Gastrocnemius medialis (tissue), 4 donors: Measurements from ENCODE around the gene CEP295NL. TPM values are rescaled to one million over a fixed set of nuclear protein-coding genes. Genes with fewer than 3 reads are reported as not detected.

Experiments used
- ATAC-seq, 2 donors: fragments of 150-250 bp; one replicate each; pipeline ENCODE4 v1.9.1; 2016
- DNase-seq, 2 donors: peaks; one replicate each; pipeline ENCODE4 v3.0.0-alpha.2; 2019
- H3K27ac ChIP-seq, 4 donors: fragments of 200-600 bp; sonication (generic); 1 replicate in 1 of 4; 2 replicates in 3 of 4; pipeline ENCODE4 v1.5.1; 2016 to 2018; ENCODE audit warnings: mild to moderate bottlenecking in 2 of 4, moderate library complexity in 1 of 4
- H3K27me3 ChIP-seq, 3 donors: fragments of 200-600 bp; sonication (generic) in 2 of 3; 1 replicate in 1 of 3; 2 replicates in 2 of 3; pipeline versions ENCODE4 v1.5.1 to v1.6.0; 2016 to 2019; ENCODE audit warnings: mild to moderate bottlenecking in 1 of 3, moderate library complexity in 1 of 3
- H3K36me3 ChIP-seq, 2 donors: fragments of 200-600 bp; sonication (generic) in 1 of 2; one replicate each; pipeline ENCODE4 v1.5.1; 2017 to 2018
- H3K4me1 ChIP-seq, 2 donors: fragments of 200-600 bp; sonication (generic) in 1 of 2; one replicate each; pipeline ENCODE4 v1.5.1; 2016 to 2017; ENCODE audit warnings: mild to moderate bottlenecking in 2 of 2
- H3K4me3 ChIP-seq, 4 donors: fragments of 200-600 bp; sonication (generic) in 3 of 4; 1 replicate in 1 of 4; 2 replicates in 3 of 4; pipeline ENCODE4 v1.5.1; 2016 to 2019; ENCODE audit warnings: mild to moderate bottlenecking in 2 of 4
- H3K9me3 ChIP-seq, 3 donors: fragments of 200-600 bp; sonication (generic) in 2 of 3; 1 replicate in 1 of 3; 2 replicates in 2 of 3; pipeline ENCODE4 v1.5.1; 2016 to 2019
- POLR2A ChIP-seq, 2 donors: fragments of 450-650 bp; IDR thresholded peaks; one replicate each; pipeline ENCODE4 v1.6.1; 2017; ENCODE audit warnings: antibody characterized with exemption in 2 of 2, mild to moderate bottlenecking in 2 of 2, moderate library complexity in 2 of 2
- in situ Hi-C, 4 donors: fragments of 200-750 bp; cut with MboI; loops; one replicate each; pipeline versions ENCODE4 v1.15.0 to v1.8.0; 2017; ENCODE audit warnings: low sequenced_read_pairs in 4 of 4
- intact Hi-C: fragments of 100-400 bp; cut with DNase I; formaldehyde crosslinking; loops from one replicate; pipeline ENCODE4 v1.15.1; 2023; ENCODE audit warnings: low total_unique reads
- total RNA-seq, 4 donors: library from RNA; depleted of rRNA; stranded (reverse); fragments of >200 nt; gene quantifications; one replicate each; pipeline versions ENCODE4 v1.1.0 to v1.2.3, GENCODE V29; 2016
- TF ChIP-seq, protein P1 (sequence below), 5 experiments: fragments of 450-650 bp in 3 of 5; fragments of 200-600 bp in 2 of 5; sonication (generic) in 2 of 5; IDR thresholded peaks in 4 of 5; conservative IDR thresholded peaks in 1 of 5; 1 replicate in 4 of 5; 2 replicates in 1 of 5; pipeline ENCODE4 v1.5.1; 2016 to 2019; ENCODE audit warnings: antibody characterized with exemption in 5 of 5, mild to moderate bottlenecking in 3 of 5, moderate library complexity in 3 of 5

CEP295NL gene, protein sequence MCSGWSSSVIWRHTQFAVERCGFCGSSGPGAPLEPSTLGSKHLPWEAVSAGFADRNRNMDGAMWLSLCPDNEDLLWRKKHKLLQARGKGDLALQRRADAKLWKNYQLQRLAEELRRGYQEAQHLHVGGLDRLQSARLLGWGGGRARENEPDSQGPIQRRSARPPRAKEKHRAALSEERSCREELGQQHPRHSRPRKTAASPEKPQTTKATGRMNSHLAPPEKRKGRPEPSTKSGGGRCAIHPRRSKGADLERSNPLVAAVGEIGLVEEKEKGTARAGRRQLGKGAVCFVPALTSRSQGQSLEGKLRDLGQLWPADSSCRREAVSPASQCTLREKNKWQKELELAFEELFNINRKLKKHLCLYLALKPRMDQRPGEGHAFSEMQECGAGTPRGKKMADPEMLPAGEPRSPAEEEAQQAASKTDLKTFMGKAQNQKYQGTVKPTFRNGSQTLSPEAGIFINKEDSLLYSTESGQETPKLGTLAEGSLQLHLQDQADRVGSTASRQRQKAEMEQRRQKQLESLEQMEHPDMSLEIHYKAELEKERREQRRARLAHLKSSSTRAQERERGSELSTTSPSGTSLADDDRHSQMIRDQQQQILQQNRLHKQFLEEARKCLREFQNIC
- under 1 TPM in 1 of 4 donors, not detected in 3; 0.16 TPM for total RNA-seq

DNA sequence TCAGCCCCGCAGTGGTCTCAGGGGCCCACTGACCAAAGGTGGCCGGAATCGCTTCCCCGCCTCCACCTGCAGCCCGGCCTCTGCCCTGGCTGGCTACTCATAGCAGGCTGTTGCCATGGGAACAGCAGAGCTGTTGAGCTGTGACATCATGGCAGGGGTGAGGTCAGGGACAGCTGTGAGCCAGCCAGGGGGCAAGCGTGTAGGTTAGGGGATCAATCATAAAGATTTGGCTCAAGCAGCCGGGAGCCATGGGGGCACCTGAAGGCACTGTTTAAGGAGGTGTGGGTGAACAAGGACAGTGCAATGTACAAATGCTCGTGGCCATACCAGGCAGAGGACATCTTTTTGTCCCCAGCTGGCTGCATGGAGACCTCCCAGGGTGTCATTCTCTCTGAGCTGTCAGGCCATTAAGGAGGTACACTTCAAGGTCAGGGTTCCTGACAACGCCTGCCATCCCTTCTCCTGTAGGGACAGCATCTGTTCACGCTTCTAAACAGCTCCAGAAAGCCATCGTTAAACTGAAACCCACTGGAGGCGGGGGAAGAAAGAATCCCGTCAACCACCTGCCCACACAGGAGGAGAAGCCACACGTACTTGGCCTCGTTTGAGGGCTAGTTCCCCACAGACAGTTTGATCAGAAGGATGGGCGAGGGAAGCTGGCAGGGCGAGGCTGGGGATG lies at the start of gene CEP295NL:
Gene CEP295NL, minus strand, starts transcription at position 101 of the 679 bp plus-strand sequence. CDS start 1,373 bp downstream, outside the sequence.
- in situ Hi-C loops (no loop called here), intact Hi-C loops (no loop called here)
- TF ChIP-seq, protein P1, sequence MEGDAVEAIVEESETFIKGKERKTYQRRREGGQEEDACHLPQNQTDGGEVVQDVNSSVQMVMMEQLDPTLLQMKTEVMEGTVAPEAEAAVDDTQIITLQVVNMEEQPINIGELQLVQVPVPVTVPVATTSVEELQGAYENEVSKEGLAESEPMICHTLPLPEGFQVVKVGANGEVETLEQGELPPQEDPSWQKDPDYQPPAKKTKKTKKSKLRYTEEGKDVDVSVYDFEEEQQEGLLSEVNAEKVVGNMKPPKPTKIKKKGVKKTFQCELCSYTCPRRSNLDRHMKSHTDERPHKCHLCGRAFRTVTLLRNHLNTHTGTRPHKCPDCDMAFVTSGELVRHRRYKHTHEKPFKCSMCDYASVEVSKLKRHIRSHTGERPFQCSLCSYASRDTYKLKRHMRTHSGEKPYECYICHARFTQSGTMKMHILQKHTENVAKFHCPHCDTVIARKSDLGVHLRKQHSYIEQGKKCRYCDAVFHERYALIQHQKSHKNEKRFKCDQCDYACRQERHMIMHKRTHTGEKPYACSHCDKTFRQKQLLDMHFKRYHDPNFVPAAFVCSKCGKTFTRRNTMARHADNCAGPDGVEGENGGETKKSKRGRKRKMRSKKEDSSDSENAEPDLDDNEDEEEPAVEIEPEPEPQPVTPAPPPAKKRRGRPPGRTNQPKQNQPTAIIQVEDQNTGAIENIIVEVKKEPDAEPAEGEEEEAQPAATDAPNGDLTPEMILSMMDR (IDR thresholded peaks at IDR 0.05 in 4 of 5, conservative IDR thresholded peaks at IDR 0.05 in 1 of 5), result no peak
- no peak for TF ChIP-seq POLR2A (IDR thresholded peaks at IDR 0.05)
- no peak within 1 kb of the TSS for H3K27ac ChIP-seq
- no peaks in the 10 kb centered on the region for H3K9me3 ChIP-seq
- no peak for DNase-seq
- peaks cover 8 to 13% of the 10 kb centered on the region in 2 donors for H3K4me1 ChIP-seq
- H3K27me3 ChIP-seq, result no peaks in the 10 kb centered on the region
- ATAC-seq, result no peak
- no peak within 1 kb of the TSS for H3K4me3 ChIP-seq
- no peaks in the 10 kb centered on the region for H3K36me3 ChIP-seq

DNA sequence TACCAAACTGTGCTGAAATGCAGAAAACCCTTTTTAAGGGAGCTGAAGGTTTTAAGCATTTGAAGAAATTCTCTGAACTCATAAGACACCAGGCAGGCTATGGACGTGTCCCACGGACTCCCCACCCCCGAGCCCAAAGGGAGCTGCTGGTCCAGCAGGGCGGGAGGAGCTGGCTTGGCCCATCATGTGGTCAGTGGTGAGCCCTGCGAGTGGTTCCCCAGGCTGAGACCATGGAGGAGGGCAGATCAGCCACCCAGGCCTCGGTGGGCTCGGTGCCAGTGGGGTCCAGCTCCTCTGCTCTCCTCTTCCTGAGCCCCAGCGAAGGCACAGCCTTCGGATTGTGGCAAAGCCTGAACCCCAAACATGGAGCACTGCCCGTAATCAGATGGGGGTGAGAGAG lies 49.7 kb upstream of the CEP295NL start:
- H3K36me3 ChIP-seq, result no peaks in the 10 kb centered on the region
- intact Hi-C loops, result no loop called here
- H3K9me3 ChIP-seq, result peaks cover 0 to 6% (median 0%) of the 10 kb centered on the region in 3 donors
- H3K27me3 ChIP-seq, result no peaks in the 10 kb centered on the region
- DNase-seq (no peak), ATAC-seq (no peak)
- in situ Hi-C loops, result no loop called here
- TF ChIP-seq POLR2A (IDR thresholded peaks at IDR 0.05), result no peak
- TF ChIP-seq, protein P1 (IDR thresholded peaks at IDR 0.05 in 4 of 5, conservative IDR thresholded peaks at IDR 0.05 in 1 of 5), result no peak
- H3K4me3 ChIP-seq, result no peak overlapping the region
- no peaks in the 10 kb centered on the region for H3K4me1 ChIP-seq
- H3K27ac ChIP-seq, result no peak overlapping the region

DNA sequence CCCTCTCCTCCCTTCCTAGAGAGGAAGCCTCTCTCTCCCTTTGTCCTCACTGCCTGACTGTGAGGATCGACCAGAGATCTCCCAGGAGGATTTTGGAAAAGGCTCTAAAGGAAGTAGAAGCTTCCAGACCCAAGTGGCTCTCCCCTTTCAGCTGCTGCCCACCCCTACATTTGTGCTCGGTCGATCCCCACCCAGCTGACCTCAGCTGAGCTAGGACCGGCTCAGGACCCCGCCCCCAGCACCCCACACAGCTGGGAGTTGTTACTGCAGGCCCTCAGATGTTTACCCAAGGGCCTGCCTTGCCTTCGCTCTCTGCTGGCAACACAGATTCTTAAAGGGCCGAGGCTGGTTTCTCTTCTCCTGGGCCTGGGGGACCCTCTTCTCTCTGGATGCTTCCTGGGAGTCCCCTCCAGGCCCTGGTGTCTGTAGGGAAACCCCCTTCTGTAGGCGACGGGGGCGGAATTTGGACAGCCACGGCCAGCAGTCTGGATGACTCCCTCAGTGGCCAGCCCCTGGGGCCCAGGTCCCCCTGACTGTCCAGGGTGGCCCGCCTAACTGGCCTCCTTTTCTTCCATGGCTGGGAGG lies 49.1 kb upstream of the CEP295NL start:
- ATAC-seq, result no peak
- no peak overlapping the region for H3K27ac ChIP-seq

DNA sequence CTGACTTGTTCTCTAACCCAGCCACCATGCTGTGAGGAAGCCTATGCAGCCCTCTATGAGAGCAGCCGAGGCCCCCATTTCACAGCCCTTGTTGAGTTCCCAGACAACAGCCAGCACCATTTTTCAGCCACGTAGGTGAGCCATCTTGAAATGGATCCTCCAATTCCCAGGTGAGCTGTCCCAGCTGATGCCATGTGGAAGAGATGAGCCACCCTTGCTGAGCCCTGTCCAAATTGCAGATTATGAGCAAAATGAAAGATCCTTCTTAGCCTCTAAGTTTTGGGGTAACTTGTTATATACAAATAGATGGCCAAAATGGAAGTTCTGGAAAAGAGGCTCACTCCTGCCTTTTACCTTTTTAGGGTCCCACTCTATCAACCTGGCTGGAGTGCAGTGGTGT lies 47.9 kb upstream of the CEP295NL start:
- DNase-seq, result no peak
- in situ Hi-C loops (no loop called here), intact Hi-C loops (no loop called here)
- Histone ChIP-seq H3K4me3 (no peak overlapping the region), H3K9me3 (peaks cover 0 to 6% (median 0%) of the 10 kb centered on the region in 3 donors), H3K27me3 (no peaks in the 10 kb centered on the region), H3K27ac (no peak overlapping the region), H3K36me3 (no peaks in the 10 kb centered on the region), H3K4me1 (no peaks in the 10 kb centered on the region)
- TF ChIP-seq, protein P1 (IDR thresholded peaks at IDR 0.05 in 4 of 5, conservative IDR thresholded peaks at IDR 0.05 in 1 of 5), result no peak
- no peak for TF ChIP-seq POLR2A (IDR thresholded peaks at IDR 0.05)
- ATAC-seq, result no peak

More for the DNA sequence above, 49.1 kb upstream of the CEP295NL start:
- no peaks in the 10 kb centered on the region for H3K4me1 ChIP-seq
- no peaks in the 10 kb centered on the region for H3K27me3 ChIP-seq
- in situ Hi-C loops (no loop called here), intact Hi-C loops (no loop called here)
- TF ChIP-seq POLR2A (IDR thresholded peaks at IDR 0.05), result no peak
- TF ChIP-seq, protein P1 (IDR thresholded peaks at IDR 0.05 in 4 of 5, conservative IDR thresholded peaks at IDR 0.05 in 1 of 5), result no peak
- peaks cover 0 to 6% (median 0%) of the 10 kb centered on the region in 3 donors for H3K9me3 ChIP-seq
- DNase-seq, result no peak
- no peaks in the 10 kb centered on the region for H3K36me3 ChIP-seq
- H3K4me3 ChIP-seq, result no peak overlapping the region
